Transverse colon (tissue), 4 donors: ENCODE results near the gene UNC5A.

Experiments
- EP300 ChIP-seq: sonication (generic); formaldehyde crosslinking; IDR thresholded peaks from one replicate; pipeline ENCODE4 v1.6.1; 2017; ENCODE audit warnings: antibody characterized with exemption, low read depth
- POLR2A ChIP-seq: fragments of 450-650 bp; IDR thresholded peaks from one replicate; pipeline ENCODE4 v1.6.1; 2016; ENCODE audit warnings: antibody characterized with exemption, mild to moderate bottlenecking, moderate library complexity
- POLR2AphosphoS5 ChIP-seq, 3 donors: sonication (generic); formaldehyde crosslinking; IDR thresholded peaks; one replicate each; pipeline ENCODE4 v1.6.1; 2016; ENCODE audit warnings: antibody characterized with exemption in 3 of 3
- TF ChIP-seq, protein P1 (sequence below), 5 experiments: fragments of 200-600 bp in 3 of 5; fragments of 450-650 bp in 2 of 5; sonication (generic) in 3 of 5; IDR thresholded peaks; 1 replicate in 2 of 5; 2 replicates in 3 of 5; pipeline ENCODE4 v1.5.1; 2016 to 2017; ENCODE audit warnings: antibody characterized with exemption in 5 of 5, inconsistent platforms in 3 of 5, mild to moderate bottlenecking in 2 of 5, moderate library complexity in 1 of 5

DNA sequence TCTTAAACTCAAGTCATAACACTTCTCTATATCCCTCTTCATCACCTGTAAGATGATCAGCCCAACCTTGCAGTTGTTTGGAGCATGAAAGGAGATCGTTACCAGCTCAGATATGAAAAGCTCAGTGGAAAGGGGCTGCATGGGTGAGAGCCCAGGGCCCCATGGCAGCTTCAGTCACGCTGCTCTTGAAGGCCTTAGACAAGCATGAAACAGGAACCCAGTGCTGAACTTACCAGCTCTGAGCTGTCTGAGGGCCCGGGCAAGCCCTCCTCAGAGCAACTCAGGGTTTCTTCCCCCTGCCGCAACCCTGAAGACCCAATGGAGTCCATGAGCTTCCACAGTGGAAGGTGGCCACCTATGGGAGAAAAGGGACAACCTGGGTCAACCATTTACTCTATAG, 85.5 kb downstream of the UNC5A start:
- TF ChIP-seq POLR2A, result no peak
- TF ChIP-seq, protein P1, sequence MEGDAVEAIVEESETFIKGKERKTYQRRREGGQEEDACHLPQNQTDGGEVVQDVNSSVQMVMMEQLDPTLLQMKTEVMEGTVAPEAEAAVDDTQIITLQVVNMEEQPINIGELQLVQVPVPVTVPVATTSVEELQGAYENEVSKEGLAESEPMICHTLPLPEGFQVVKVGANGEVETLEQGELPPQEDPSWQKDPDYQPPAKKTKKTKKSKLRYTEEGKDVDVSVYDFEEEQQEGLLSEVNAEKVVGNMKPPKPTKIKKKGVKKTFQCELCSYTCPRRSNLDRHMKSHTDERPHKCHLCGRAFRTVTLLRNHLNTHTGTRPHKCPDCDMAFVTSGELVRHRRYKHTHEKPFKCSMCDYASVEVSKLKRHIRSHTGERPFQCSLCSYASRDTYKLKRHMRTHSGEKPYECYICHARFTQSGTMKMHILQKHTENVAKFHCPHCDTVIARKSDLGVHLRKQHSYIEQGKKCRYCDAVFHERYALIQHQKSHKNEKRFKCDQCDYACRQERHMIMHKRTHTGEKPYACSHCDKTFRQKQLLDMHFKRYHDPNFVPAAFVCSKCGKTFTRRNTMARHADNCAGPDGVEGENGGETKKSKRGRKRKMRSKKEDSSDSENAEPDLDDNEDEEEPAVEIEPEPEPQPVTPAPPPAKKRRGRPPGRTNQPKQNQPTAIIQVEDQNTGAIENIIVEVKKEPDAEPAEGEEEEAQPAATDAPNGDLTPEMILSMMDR (IDR thresholded peaks at IDR 0.05), result no peak
- no peak for TF ChIP-seq POLR2AphosphoS5 (IDR thresholded peaks at IDR 0.05)
- no peak for TF ChIP-seq EP300
